T-helper 1 cell treated with Interleukin-12 subunit alpha and Interleukin-12 subunit beta and Interleukin-4 antibody, amounts not matched to agents 30 μg/mL and 1 μg/mL, for 36 hours (primary cell): ENCODE measurements around the gene LRP2.

Experiments used
- H3K27ac Mint-ChIP-seq: one replicate; pipeline ENCODE4 v1.8.0; 2021; ENCODE audit warnings: mild to moderate bottlenecking, mixed read lengths
- H3K27me3 Mint-ChIP-seq: one replicate; pipeline ENCODE4 v1.8.0; 2021; ENCODE audit warnings: low read depth, mixed read lengths
- H3K36me3 Mint-ChIP-seq: one replicate; pipeline ENCODE4 v1.8.0; 2021; ENCODE audit warnings: low read depth, mixed read lengths
- H3K4me1 Mint-ChIP-seq: one replicate; pipeline ENCODE4 v1.8.0; 2021; ENCODE audit warnings: low read depth, mixed read lengths
- H3K4me3 Mint-ChIP-seq: one replicate; pipeline ENCODE4 v1.8.0; 2021; ENCODE audit warnings: mild to moderate bottlenecking, moderate library complexity, mixed read lengths
- H3K9me3 Mint-ChIP-seq: one replicate; pipeline ENCODE4 v1.8.0; 2021; ENCODE audit warnings: mixed read lengths

Gene LRP2

GRCh38 chr2:169109502-169110409, 252.6 kb downstream of the LRP2 start:
- peak overlapping the region; percentile 31 for H3K27ac Mint-ChIP-seq
- H3K4me3 Mint-ChIP-seq: no peak overlapping the region
- no peaks in the 10 kb centered on the region for H3K27me3 Mint-ChIP-seq
- H3K9me3 Mint-ChIP-seq: no peaks in the 10 kb centered on the region
- H3K4me1 Mint-ChIP-seq: peaks cover 41% of the 10 kb centered on the region
- peaks cover 5% of the 10 kb centered on the region for H3K36me3 Mint-ChIP-seq

GRCh38 chr2:169108099-169108884, 254.0 kb downstream of the LRP2 start:
- peaks cover 46% of the 10 kb centered on the region for H3K4me1 Mint-ChIP-seq
- H3K4me3 Mint-ChIP-seq: peak overlapping the region; percentile 21
- H3K9me3 Mint-ChIP-seq: no peaks in the 10 kb centered on the region
- peak overlapping the region; percentile 23 for H3K27ac Mint-ChIP-seq
- peaks cover 3% of the 10 kb centered on the region for H3K27me3 Mint-ChIP-seq
- H3K36me3 Mint-ChIP-seq: peaks cover 8% of the 10 kb centered on the region

- Mint-ChIP-seq H3K9me3 (no peaks in the 10 kb centered on the region), H3K4me3 (peak overlapping the region; percentile 21)
These were observed 254.7 kb downstream of the LRP2 start for GRCh38 chr2:169107645-169108044.

GRCh38 chr2:169106563-169107545, 255.5 kb downstream of the LRP2 start:
- Mint-ChIP-seq H3K9me3 (no peaks in the 10 kb centered on the region), H3K4me1 (peaks cover 47% of the 10 kb centered on the region), H3K4me3 (no peak overlapping the region), H3K36me3 (peaks cover 8% of the 10 kb centered on the region), H3K27me3 (peaks cover 5% of the 10 kb centered on the region), H3K27ac (no peak overlapping the region)

More at GRCh38 chr2:169107645-169108044, 254.7 kb downstream of the LRP2 start:
- H3K4me1 Mint-ChIP-seq: peaks cover 47% of the 10 kb centered on the region
- peaks cover 5% of the 10 kb centered on the region for H3K27me3 Mint-ChIP-seq
- peaks cover 8% of the 10 kb centered on the region for H3K36me3 Mint-ChIP-seq
- peak overlapping the region; percentile 23 for H3K27ac Mint-ChIP-seq

GRCh38 chr2:169106134-169106533, 256.2 kb downstream of the LRP2 start:
- peaks cover 47% of the 10 kb centered on the region for H3K4me1 Mint-ChIP-seq
- peaks cover 8% of the 10 kb centered on the region for H3K36me3 Mint-ChIP-seq
- H3K9me3 Mint-ChIP-seq: no peaks in the 10 kb centered on the region
- no peak overlapping the region for H3K27ac Mint-ChIP-seq
- no peak overlapping the region for H3K4me3 Mint-ChIP-seq
- H3K27me3 Mint-ChIP-seq: peaks cover 5% of the 10 kb centered on the region

- H3K4me3 Mint-ChIP-seq: peak overlapping the region; percentile 55
These were observed 256.9 kb downstream of the LRP2 start for GRCh38 chr2:169105476-169105875.

GRCh38 chr2:169104848-169105247, 257.5 kb downstream of the LRP2 start:
- peaks cover 8% of the 10 kb centered on the region for H3K36me3 Mint-ChIP-seq
- H3K27ac Mint-ChIP-seq: no peak overlapping the region
- H3K27me3 Mint-ChIP-seq: peaks cover 5% of the 10 kb centered on the region
- H3K4me1 Mint-ChIP-seq: peaks cover 46% of the 10 kb centered on the region
- no peak overlapping the region for H3K4me3 Mint-ChIP-seq
- H3K9me3 Mint-ChIP-seq: no peaks in the 10 kb centered on the region

More at GRCh38 chr2:169105476-169105875, 256.9 kb downstream of the LRP2 start:
- Mint-ChIP-seq H3K36me3 (peaks cover 8% of the 10 kb centered on the region), H3K4me1 (peaks cover 47% of the 10 kb centered on the region), H3K27ac (peak overlapping the region; percentile 49), H3K27me3 (peaks cover 5% of the 10 kb centered on the region), H3K9me3 (no peaks in the 10 kb centered on the region)

- no peaks in the 10 kb centered on the region for H3K9me3 Mint-ChIP-seq
- H3K4me3 Mint-ChIP-seq: peak overlapping the region; percentile 23
- peaks cover 10% of the 10 kb centered on the region for H3K4me1 Mint-ChIP-seq
- H3K27ac Mint-ChIP-seq: no peak overlapping the region
- H3K27me3 Mint-ChIP-seq: peaks cover 2% of the 10 kb centered on the region
- peaks cover 2% of the 10 kb centered on the region for H3K36me3 Mint-ChIP-seq
These were observed 266.7 kb downstream of the LRP2 start for GRCh38 chr2:169095621-169096105.

- no peaks in the 10 kb centered on the region for H3K9me3 Mint-ChIP-seq
- no peak overlapping the region for H3K27ac Mint-ChIP-seq
- peaks cover 2% of the 10 kb centered on the region for H3K36me3 Mint-ChIP-seq
- H3K4me1 Mint-ChIP-seq: peaks cover 10% of the 10 kb centered on the region
- H3K4me3 Mint-ChIP-seq: no peak overlapping the region
- H3K27me3 Mint-ChIP-seq: peaks cover 3% of the 10 kb centered on the region
These were observed 267.7 kb downstream of the LRP2 start for GRCh38 chr2:169094676-169095075.

- Mint-ChIP-seq H3K9me3 (no peaks in the 10 kb centered on the region), H3K4me3 (no peak overlapping the region), H3K36me3 (no peaks in the 10 kb centered on the region), H3K4me1 (peaks cover 10% of the 10 kb centered on the region), H3K27ac (no peak overlapping the region), H3K27me3 (peaks cover 3% of the 10 kb centered on the region)
These were observed 268.8 kb downstream of the LRP2 start for GRCh38 chr2:169093535-169093934.

- Mint-ChIP-seq H3K27me3 (peaks cover 3% of the 10 kb centered on the region), H3K27ac (no peak overlapping the region), H3K9me3 (no peaks in the 10 kb centered on the region), H3K4me3 (no peak overlapping the region), H3K4me1 (peaks cover 10% of the 10 kb centered on the region), H3K36me3 (no peaks in the 10 kb centered on the region)
These were observed 270.4 kb downstream of the LRP2 start for GRCh38 chr2:169091761-169092519.

GRCh38 chr2:169091256-169091655, 271.1 kb downstream of the LRP2 start:
- Mint-ChIP-seq H3K9me3 (peaks cover 3% of the 10 kb centered on the region), H3K4me3 (no peak overlapping the region), H3K27ac (no peak overlapping the region), H3K27me3 (peaks cover 6% of the 10 kb centered on the region), H3K4me1 (peaks cover 10% of the 10 kb centered on the region), H3K36me3 (no peaks in the 10 kb centered on the region)

GRCh38 chr2:169090133-169090820, 272.1 kb downstream of the LRP2 start:
- H3K9me3 Mint-ChIP-seq: peaks cover 7% of the 10 kb centered on the region
- peaks cover 12% of the 10 kb centered on the region for H3K27me3 Mint-ChIP-seq
- no peak overlapping the region for H3K4me3 Mint-ChIP-seq
- H3K36me3 Mint-ChIP-seq: no peaks in the 10 kb centered on the region
- H3K4me1 Mint-ChIP-seq: peaks cover 1% of the 10 kb centered on the region
- H3K27ac Mint-ChIP-seq: no peak overlapping the region
